ENCODE data around the gene SLC35G2. TPM values are rescaled to one million over a fixed set of nuclear protein-coding genes. Genes with fewer than 3 reads are reported as not detected.

The SLC35G2 gene
- 1 to 10 TPM; 3.3 to 6.1 (median 5.4) TPM for total RNA-seq

DNA sequence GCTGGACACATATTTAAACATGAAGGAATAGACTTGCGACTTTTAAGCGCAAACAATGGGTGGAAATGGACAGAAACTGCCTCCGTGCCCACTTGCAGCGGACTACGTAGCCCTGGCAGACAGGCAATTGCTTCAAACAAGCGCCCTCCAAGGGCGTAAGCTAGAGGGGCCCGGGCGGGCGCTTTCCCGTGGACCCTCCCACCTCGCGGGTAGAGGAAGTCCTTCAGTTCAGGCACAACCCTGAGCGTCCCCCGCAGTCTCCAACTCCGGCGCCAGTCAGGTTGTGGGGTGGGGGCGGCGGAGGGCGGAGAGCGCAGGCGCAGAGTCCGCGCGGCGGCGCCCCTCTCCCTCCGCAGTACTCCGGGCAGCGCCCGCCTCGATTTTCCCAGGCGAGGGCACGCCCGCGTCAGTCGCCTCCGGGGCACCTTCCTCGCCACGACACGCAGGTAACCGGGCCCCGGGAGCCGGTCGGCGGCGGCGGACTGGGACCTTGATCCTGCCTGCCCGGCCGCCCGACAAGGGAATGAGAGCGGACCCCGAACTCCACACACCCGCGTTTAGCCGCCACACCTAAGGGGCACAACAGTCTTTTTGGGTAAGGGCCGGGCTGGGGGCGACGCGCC lies at the start of gene SLC35G2:
TSS of gene SLC35G2 (plus strand) at position 358 of the 623 bp plus-strand sequence. CDS start 35,335 bp downstream, outside the sequence.
- Histone ChIP-seq H3K36me3 (no peaks in the 10 kb centered on the region), H3K9me3 (peaks cover 0 to 2% (median 0%) of the 10 kb centered on the region in 3 donors), H3K4me3 (peak within 1 kb of the TSS; percentile 63 to 72), H3K4me1 (peaks cover 0 to 29% (median 4%) of the 10 kb centered on the region in 3 donors), H3K27me3 (no peaks in the 10 kb centered on the region), H3K27ac (peak within 1 kb of the TSS; percentile 6 to 84 (median 75))
- no peak for TF ChIP-seq POLR2AphosphoS5 (IDR thresholded peaks at IDR 0.05)
- TF ChIP-seq EP300 (IDR thresholded peaks at IDR 0.05): no peak
- TF ChIP-seq POLR2A (IDR thresholded peaks at IDR 0.05): peak in 1 of 2 donors; percentile 15
- TF ChIP-seq CTCF (IDR thresholded peaks at IDR 0.05): peak in 2 of 4 experiments; percentile 6 to 34
- peak; percentile 68 for ATAC-seq
- WGBS, 2 donors (ENCODE audit: low coverage in 1 of 2): 0% methylated on average over 3 of the region's 60 CpGs; no CpG with 5 or more reads in 1 of the 2 donors

GRCh38 chr3:136772709-136773108 lies 46.2 kb upstream of the SLC35G2 start:
- WGBS, 2 donors (ENCODE audit: low coverage in 1 of 2): no CpG with 5 or more reads among the region's 1 CpG
- H3K9me3 ChIP-seq: no peaks in the 10 kb centered on the region

GRCh38 chr3:136778865-136779264 lies 40.1 kb upstream of the SLC35G2 start:
- ATAC-seq: no peak
- TF ChIP-seq CTCF (IDR thresholded peaks at IDR 0.05) (no peak), EP300 (IDR thresholded peaks at IDR 0.05) (no peak), POLR2A (IDR thresholded peaks at IDR 0.05) (no peak), POLR2AphosphoS5 (IDR thresholded peaks at IDR 0.05) (no peak)
- no peaks in the 10 kb centered on the region for H3K36me3 ChIP-seq
- no peaks in the 10 kb centered on the region for H3K9me3 ChIP-seq
- no peak overlapping the region for H3K27ac ChIP-seq
- no peaks in the 10 kb centered on the region for H3K4me1 ChIP-seq
- H3K4me3 ChIP-seq: no peak overlapping the region
- 83 to 95% methylated on average over 4 of the region's 4 CpGs for WGBS, 2 donors (ENCODE audit: low coverage in 1 of 2)
- H3K27me3 ChIP-seq: no peaks in the 10 kb centered on the region

More at GRCh38 chr3:136772709-136773108, 46.2 kb upstream of the SLC35G2 start:
- H3K27me3 ChIP-seq: no peaks in the 10 kb centered on the region
- H3K4me3 ChIP-seq: no peak overlapping the region
- TF ChIP-seq POLR2AphosphoS5 (IDR thresholded peaks at IDR 0.05) (no peak), CTCF (IDR thresholded peaks at IDR 0.05) (no peak), POLR2A (IDR thresholded peaks at IDR 0.05) (no peak), EP300 (IDR thresholded peaks at IDR 0.05) (no peak)
- no peaks in the 10 kb centered on the region for H3K36me3 ChIP-seq
- ATAC-seq: no peak
- H3K4me1 ChIP-seq: no peaks in the 10 kb centered on the region
- no peak overlapping the region for H3K27ac ChIP-seq

DNA sequence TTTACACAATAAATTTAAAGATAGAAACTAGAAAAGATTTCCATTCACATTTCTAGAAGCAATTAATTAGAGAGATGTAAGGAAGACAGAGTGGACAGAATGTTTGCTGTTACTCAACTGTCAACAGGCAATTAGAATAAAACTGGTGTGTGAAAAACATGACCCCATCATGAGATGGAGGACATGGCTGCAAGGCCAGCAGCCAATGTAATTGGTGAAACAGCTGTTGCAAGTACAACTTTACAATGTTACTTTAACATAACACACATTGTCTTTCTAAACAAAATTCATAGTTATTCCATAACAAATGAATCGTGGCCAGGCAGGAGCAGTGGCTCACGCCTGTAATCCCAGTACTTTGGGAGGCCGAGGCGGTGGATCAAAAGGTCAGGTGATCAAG lies 38.2 kb upstream of the SLC35G2 start:
- TF ChIP-seq CTCF (IDR thresholded peaks at IDR 0.05) (no peak), POLR2AphosphoS5 (IDR thresholded peaks at IDR 0.05) (no peak), POLR2A (IDR thresholded peaks at IDR 0.05) (no peak), EP300 (IDR thresholded peaks at IDR 0.05) (no peak)
- Histone ChIP-seq H3K4me1 (no peaks in the 10 kb centered on the region), H3K9me3 (no peaks in the 10 kb centered on the region), H3K27me3 (no peaks in the 10 kb centered on the region), H3K36me3 (no peaks in the 10 kb centered on the region), H3K4me3 (no peak overlapping the region), H3K27ac (no peak overlapping the region)
- WGBS, 2 donors (ENCODE audit: low coverage in 1 of 2): 70 to 71% methylated on average over 3 to 4 of the region's 4 CpGs
- no peak for ATAC-seq

DNA sequence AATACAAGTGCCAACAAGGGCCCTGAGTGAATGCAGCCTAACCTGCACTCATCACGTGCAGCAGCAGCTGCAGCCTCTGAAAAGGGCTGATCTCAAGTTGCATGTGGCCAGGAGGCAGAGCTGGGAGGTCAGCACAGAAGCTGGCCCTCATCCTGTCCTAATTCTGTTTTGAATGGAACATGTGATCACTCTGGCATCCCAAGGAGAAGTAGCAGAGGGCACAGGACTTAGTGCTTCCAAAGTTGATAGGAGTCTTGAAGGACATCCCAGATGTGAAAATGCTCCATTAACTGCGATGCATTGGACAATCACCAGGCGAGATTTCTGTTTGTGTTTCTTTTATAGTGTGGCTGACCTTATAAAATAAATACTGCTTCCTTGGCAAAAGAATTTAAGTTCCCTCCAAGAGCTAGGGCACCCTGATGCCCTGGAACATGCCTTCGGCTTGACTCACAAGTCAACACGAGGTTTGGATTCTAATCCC lies 35.2 kb upstream of the SLC35G2 start:
- Histone ChIP-seq H3K9me3 (no peaks in the 10 kb centered on the region), H3K27ac (no peak overlapping the region), H3K4me1 (peaks cover 6 to 28% (median 14%) of the 10 kb centered on the region in 3 donors), H3K36me3 (no peaks in the 10 kb centered on the region), H3K27me3 (no peaks in the 10 kb centered on the region), H3K4me3 (no peak overlapping the region)
- 50 to 60% methylated on average over 3 to 5 of the region's 5 CpGs for WGBS, 2 donors (ENCODE audit: low coverage in 1 of 2)
- TF ChIP-seq CTCF (IDR thresholded peaks at IDR 0.05): no peak
- TF ChIP-seq POLR2A (IDR thresholded peaks at IDR 0.05): no peak
- no peak for TF ChIP-seq POLR2AphosphoS5 (IDR thresholded peaks at IDR 0.05)
- no peak for TF ChIP-seq EP300 (IDR thresholded peaks at IDR 0.05)
- no peak for ATAC-seq

All from gastroesophageal sphincter (tissue), 4 donors.